CD4-positive, alpha-beta T cell treated with Interleukin-15 for 1 hour (primary cell): ENCODE data around the gene PEX11B.

ENCODE experiments used
- DNase-seq: peaks from one replicate; pipeline ENCODE4 v3.0.0-alpha.2; 2020

PEX11B gene

GRCh38 chr1:145863282-145864018, 55.1 kb downstream of the PEX11B start:
- no peak for DNase-seq
